HG02763 (cell line): ENCODE measurements around the gene YTHDF1.

Experiments used
- ATAC-seq: cut with Tn5 transposase; IDR thresholded peaks from one replicate; pipeline ENCODE4 v1.9.1; 2021; ENCODE audit warnings: mild to moderate bottlenecking, moderate library complexity; ENCODE audit not compliant: unreplicated experiment

Gene YTHDF1

GRCh38 chr20:63249891-63250290 lies 34.0 kb upstream of the YTHDF1 start:
- no peak for ATAC-seq

GRCh38 chr20:63248835-63249591 lies 33.1 kb upstream of the YTHDF1 start:
- no peak for ATAC-seq

GRCh38 chr20:63247671-63248228 lies 31.8 kb upstream of the YTHDF1 start:
- no peak for ATAC-seq

- ATAC-seq: no peak
Observed at GRCh38 chr20:63246490-63247288, 30.8 kb upstream of the YTHDF1 start.

- ATAC-seq: no peak
Observed at GRCh38 chr20:63244468-63244867, 28.5 kb upstream of the YTHDF1 start.

- ATAC-seq: no peak
Observed at GRCh38 chr20:63243604-63244247, 27.8 kb upstream of the YTHDF1 start.

GRCh38 chr20:63242736-63243135 lies 26.8 kb upstream of the YTHDF1 start:
- ATAC-seq: no peak

- ATAC-seq: no peak
Observed at GRCh38 chr20:63241272-63241671, 25.3 kb upstream of the YTHDF1 start.

- ATAC-seq: no peak
Observed at GRCh38 chr20:63240004-63240403, 24.1 kb upstream of the YTHDF1 start.

- no peak for ATAC-seq
Observed at GRCh38 chr20:63239431-63239830, 23.5 kb upstream of the YTHDF1 start.

GRCh38 chr20:63238514-63239125 lies 22.7 kb upstream of the YTHDF1 start:
- ATAC-seq: no peak

- ATAC-seq: no peak
Observed at GRCh38 chr20:63238031-63238430, 22.1 kb upstream of the YTHDF1 start.

- no peak for ATAC-seq
Observed at GRCh38 chr20:63236116-63236837, 20.3 kb upstream of the YTHDF1 start.

GRCh38 chr20:63235399-63235983 lies 19.6 kb upstream of the YTHDF1 start, which contains the start of gene BIRC7:
TSS of gene BIRC7 (plus strand) at chr20:63235905. CDS start at chr20:63236097, 192 bp downstream.
- ATAC-seq: no peak

- no peak for ATAC-seq
Observed at GRCh38 chr20:63234693-63235398, 18.9 kb upstream of the YTHDF1 start.

GRCh38 chr20:63233924-63234323 lies 18.0 kb upstream of the YTHDF1 start:
- no peak for ATAC-seq

- no peak for ATAC-seq
Observed at GRCh38 chr20:63233061-63233344, 17.1 kb upstream of the YTHDF1 start.

- no peak for ATAC-seq
Observed at GRCh38 chr20:63232235-63233060, 16.5 kb upstream of the YTHDF1 start.
